Stimulated activated CD8-positive, alpha-beta memory T cell treated with anti-CD3 and anti-CD28 coated beads, Interleukin-7, amount 100 ng/mL, for 1 hour (primary cell): ENCODE data around the gene ABHD10.
"Not testable (repeated sequence)": the region's sequence is repeated elsewhere in the genome, so short reads cannot be mapped to it uniquely, and the experiment has no call there.

ENCODE experiments used
- DNase-seq, 2 donors: peaks; one replicate each; pipeline ENCODE4 v3.0.0-alpha.2; 2020; ENCODE audit warnings: low read depth in 2 of 2

ABHD10 gene

DNA sequence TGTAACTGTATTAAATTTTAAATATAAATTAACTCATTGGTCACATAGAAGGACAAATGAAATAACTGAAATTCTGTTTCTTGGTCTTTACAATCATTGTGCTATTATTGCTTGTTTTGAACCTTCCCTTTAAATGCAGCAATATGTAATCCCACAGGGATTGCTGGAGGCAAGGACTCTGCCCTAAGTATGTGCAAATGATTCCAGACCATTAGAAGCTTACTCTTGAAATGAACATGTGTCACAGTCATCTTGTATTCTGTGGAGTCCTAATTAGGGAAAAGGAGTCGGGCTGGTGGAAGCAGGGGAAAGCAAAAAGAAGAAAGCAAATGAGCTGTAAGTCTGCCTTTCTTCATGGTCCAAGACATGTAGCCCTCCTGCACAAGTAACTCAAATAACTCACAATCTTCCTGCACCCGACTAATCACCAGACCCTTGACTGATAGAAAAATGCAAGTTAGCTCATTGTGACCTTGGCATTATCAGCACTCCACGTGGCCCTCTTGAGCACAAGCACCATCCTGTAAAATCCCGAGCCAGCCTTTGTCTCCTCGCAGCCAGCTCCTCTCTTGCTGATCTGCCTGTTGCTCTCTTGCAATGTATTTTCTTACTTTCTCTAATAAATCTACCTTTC lies 53.4 kb downstream of the ABHD10 start:
- no peak for DNase-seq

DNA sequence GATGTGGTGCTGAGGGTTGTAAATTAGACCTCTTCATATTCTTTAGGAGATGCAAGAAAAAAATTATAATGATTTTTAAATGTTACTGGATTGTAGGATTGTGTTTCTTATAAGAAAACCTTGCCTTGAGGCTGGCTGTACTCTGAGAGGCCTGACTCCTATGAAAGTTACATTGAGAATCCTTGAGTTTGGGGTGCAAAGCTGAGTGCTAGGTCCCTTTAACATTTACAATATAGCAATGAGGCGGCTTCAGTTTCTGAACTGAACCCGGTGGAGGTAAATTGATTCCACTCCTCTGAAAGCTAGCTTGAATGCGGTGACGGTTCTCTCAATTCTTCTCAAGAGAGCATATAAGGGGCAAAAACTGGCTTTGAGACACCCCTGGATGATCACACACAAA lies 55.6 kb downstream of the ABHD10 start, which contains the start of gene TMPRSS7:
Gene TMPRSS7 (plus strand): TSS at position 301 of the 400 bp plus-strand sequence. CDS start 110 bp downstream, outside the sequence.
- DNase-seq: no peak

DNA sequence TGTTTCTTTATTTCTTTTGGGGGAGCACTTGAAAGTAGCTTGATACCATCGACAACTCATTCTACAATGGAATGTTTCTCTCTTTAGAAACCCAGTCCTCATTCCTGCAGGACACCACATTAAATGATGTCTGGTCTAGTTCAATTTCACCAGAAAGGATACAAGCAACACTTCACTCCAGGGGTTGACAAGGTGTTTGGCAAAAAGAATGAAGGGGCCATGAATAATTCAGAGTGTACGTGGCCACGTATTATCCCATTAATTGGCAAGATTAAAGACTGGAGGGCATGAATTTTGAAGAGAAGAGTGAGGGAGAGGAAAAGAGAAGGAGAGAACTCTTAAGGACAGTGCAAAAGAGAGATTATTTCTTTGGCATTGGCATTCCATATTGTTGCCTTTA lies 56.4 kb downstream of the ABHD10 start:
- no peak for DNase-seq

DNA sequence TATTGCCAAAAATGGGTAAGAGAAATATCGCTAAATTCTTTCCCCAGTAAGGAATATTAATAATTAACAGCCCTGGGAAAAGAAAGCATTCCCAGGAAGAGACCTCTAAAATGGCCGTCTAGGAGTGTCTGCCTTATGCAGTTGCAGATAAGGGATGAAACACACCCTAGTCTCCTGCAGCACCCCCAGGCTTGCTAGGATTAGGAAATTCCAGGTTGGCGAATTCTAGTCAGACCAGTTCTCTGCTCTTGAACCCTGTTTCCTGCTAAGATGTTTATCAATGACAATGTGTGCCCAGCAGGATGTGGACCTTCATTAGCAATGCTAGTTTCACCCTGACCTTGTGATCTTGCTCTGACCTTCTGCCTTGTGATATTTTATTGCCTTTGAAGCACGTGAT lies 58.4 kb downstream of the ABHD10 start:
- not testable (repeated sequence) for DNase-seq

DNA sequence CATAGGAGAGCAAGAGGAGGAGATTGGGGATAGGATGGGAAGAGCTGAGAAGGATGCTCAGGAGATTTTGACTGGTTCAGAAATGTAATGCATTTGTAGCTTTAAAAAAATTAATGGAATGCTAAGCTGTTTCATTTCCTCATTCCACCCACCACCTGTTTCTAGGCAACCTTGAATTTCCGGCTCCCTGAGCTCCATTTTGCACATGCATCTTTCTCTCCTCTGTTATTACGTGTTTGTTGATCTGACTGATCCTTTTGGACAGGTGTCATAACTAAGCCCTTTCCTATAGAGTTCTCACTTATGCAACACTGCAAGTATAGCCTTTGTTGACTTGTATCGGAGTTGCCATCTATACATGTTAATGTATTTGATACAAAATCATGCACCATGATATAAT lies 60.0 kb downstream of the ABHD10 start:
- DNase-seq: no peak

DNA sequence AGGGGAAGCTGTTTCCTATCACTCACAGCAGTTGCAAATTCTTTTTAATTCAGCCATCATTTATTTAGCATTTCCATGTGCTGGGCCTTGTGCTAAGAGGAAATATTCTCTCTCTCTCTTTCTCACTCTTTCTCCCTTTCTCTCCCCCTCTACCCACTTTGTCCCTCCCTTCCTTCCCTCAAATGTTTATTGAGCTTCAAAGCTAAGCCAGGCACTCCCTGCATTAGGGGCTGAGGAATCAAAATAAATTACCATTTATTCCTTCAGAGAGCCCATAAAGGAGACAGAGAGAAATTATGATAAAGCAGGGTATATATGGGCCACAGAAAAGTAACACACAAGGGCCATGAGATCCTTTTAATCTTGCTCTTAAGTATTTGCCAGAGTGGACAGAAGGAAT lies 62.5 kb downstream of the ABHD10 start:
- DNase-seq: no peak

DNA sequence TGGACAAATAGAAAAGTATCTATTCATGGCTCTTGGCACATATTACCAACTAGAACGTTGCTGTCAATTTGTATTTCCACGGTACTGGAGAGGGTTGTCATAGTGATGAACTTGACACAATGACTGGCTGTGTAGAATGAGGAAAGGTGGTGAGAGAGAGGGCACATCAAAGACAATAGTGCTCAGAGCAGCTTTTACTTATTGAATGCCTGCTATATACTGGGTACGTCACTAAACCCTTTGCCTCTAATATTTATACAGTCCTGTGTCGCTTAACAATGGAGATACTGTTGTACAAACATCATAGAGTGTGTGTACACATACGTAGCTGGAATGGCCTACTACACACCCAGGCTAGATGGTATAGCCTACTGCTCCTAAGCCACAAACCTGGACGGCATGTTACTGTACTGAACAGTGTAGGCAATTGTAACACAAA lies 64.0 kb downstream of the ABHD10 start:
- no peak for DNase-seq
